ENCODE data around the gene FBXO21. TPM values are rescaled to one million over a fixed set of nuclear protein-coding genes. Genes with fewer than 3 reads are reported as not detected.

Gene FBXO21
- polyA plus RNA-seq, 1 donor (not counting 4 experiments of a cell fraction or from before 2014, with no cell fraction given): 21.9 TPM

DNA sequence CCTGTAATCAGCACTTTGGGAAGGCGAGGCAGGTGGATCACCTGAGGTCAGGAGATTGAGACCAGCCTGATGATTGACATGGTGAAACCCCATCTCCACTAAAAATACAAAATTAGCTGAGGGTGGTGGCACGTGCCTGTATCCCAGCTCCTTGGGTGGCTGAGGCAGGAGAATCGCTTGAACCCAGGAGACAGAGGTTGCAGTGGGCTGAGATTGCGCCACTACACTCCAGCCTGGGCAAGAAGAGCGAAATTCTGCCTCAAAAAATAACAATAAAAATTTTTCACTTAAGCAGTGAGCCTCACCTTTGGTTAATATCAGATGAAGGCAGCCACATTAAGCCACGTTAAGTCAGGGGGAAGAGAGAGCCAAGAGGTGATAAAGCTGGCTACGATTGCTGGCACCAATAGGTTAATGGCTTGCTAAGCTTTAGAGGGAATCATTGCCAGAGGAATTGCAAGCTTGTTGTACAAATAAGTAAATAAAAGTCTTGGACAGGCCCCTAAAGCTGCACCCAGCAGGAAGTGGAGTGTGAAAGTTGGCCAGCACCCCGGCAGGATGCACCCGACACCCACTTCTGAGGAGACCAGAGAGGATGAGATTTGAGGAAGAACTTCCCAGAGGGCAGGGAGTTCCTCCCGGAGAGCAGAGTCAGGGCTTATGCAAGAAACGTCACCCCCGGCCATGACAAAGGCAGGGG lies 49.7 kb downstream of the FBXO21 start:
- Histone ChIP-seq H3K9me3 (ENCODE audit: control insufficient read depth, low read depth, low read length) (no peaks in the 10 kb centered on the region), H3K4me2 (ENCODE audit: control insufficient read depth, extremely low read depth, insufficient read depth, low read depth, low read length) (no peak overlapping the region), H2AFZ (ENCODE audit: control insufficient read depth, low read length) (no peak overlapping the region), H4K20me1 (ENCODE audit: control insufficient read depth, extremely low read depth, insufficient read depth, low read length) (no peaks in the 10 kb centered on the region), H3K4me3 (ENCODE audit: control insufficient read depth in 2 of 3, extremely low read depth in 1 of 3, insufficient read depth in 2 of 3, low read depth in 1 of 3, low read length in 3 of 3) (no peak overlapping the region), H3K4me1 (ENCODE audit: control insufficient read depth, extremely low read depth, insufficient read depth, low read length) (no peaks in the 10 kb centered on the region), H3K79me2 (ENCODE audit: control insufficient read depth, insufficient read depth, low read length) (no peaks in the 10 kb centered on the region), H3K27me3 (ENCODE audit: control insufficient read depth, extremely low read depth, insufficient read depth, low read length) (no peaks in the 10 kb centered on the region), H3K36me3 (ENCODE audit: control insufficient read depth in 2 of 2, extremely low read depth in 1 of 2, insufficient read depth in 2 of 2, low read length in 2 of 2) (no peaks in the 10 kb centered on the region), H3K9me1 (ENCODE audit: control insufficient read depth, extremely low read depth, insufficient read depth, low read length) (no peaks in the 10 kb centered on the region), H3K27ac (ENCODE audit: control insufficient read depth, insufficient read depth, low read length) (no peak overlapping the region), H3K9ac (ENCODE audit: control insufficient read depth, extremely low read depth, insufficient read depth, low read length) (no peak overlapping the region)
- dilution Hi-C loops (cut with MboI; ENCODE audit: extremely low pct_ligation_motif_present, low sequenced_read_pairs): no loop called here
- no peak for FAIRE-seq
- no peak for TF ChIP-seq EZH2 (IDR thresholded peaks at IDR 0.05; ENCODE audit: low read length)
- TF ChIP-seq, protein P1, sequence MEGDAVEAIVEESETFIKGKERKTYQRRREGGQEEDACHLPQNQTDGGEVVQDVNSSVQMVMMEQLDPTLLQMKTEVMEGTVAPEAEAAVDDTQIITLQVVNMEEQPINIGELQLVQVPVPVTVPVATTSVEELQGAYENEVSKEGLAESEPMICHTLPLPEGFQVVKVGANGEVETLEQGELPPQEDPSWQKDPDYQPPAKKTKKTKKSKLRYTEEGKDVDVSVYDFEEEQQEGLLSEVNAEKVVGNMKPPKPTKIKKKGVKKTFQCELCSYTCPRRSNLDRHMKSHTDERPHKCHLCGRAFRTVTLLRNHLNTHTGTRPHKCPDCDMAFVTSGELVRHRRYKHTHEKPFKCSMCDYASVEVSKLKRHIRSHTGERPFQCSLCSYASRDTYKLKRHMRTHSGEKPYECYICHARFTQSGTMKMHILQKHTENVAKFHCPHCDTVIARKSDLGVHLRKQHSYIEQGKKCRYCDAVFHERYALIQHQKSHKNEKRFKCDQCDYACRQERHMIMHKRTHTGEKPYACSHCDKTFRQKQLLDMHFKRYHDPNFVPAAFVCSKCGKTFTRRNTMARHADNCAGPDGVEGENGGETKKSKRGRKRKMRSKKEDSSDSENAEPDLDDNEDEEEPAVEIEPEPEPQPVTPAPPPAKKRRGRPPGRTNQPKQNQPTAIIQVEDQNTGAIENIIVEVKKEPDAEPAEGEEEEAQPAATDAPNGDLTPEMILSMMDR (optimal IDR thresholded peaks at IDR 0.05 in 1 of 3, IDR thresholded peaks at IDR 0.05 in 1 of 3, conservative IDR thresholded peaks at IDR 0.05 in 1 of 3; ENCODE audit: extremely low read depth in 1 of 3, insufficient read depth in 2 of 3, low read length in 3 of 3): no peak
- no peak for DNase-seq (ENCODE audit: low read depth, low spot score)

DNA sequence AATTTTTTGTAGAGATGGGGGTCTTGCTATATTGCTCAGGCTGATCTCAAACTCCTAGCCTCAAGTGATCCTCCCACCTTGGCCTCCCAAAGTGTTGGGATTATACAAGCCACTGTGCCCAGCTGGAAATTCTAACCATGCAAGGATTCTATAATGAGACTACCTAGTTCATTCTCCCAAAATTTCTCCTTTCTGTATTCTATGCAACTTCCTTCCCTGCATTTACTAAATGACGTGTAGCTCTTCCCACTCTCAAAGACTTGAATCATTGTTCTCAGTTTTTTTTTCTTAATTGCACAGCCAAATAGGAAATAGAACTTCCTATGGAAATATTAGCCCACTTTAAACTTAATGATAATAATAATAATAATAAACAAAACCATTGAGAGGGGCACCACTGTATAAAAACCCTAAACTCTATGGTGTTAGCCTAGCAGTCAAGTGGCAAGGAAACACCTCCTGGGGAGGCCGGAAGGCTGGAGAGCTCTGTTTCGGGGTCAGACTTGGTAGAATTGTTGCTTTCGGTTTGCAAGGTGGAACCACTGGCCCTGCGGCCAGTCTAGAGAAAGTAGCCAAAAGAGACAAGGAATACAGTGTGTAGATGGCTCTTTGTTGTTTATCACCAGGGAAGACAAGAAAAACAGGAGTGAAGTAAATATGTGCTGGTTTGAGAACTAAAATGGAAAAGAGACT lies 51.1 kb downstream of the FBXO21 start:
- Histone ChIP-seq H3K36me3 (ENCODE audit: control insufficient read depth in 2 of 2, extremely low read depth in 1 of 2, insufficient read depth in 2 of 2, low read length in 2 of 2) (no peaks in the 10 kb centered on the region), H3K4me2 (ENCODE audit: control insufficient read depth, extremely low read depth, insufficient read depth, low read depth, low read length) (no peak overlapping the region), H3K9ac (ENCODE audit: control insufficient read depth, extremely low read depth, insufficient read depth, low read length) (no peak overlapping the region), H3K27me3 (ENCODE audit: control insufficient read depth, extremely low read depth, insufficient read depth, low read length) (no peaks in the 10 kb centered on the region), H3K4me3 (ENCODE audit: control insufficient read depth in 2 of 3, extremely low read depth in 1 of 3, insufficient read depth in 2 of 3, low read depth in 1 of 3, low read length in 3 of 3) (no peak overlapping the region), H3K79me2 (ENCODE audit: control insufficient read depth, insufficient read depth, low read length) (no peaks in the 10 kb centered on the region), H2AFZ (ENCODE audit: control insufficient read depth, low read length) (no peak overlapping the region), H3K27ac (ENCODE audit: control insufficient read depth, insufficient read depth, low read length) (no peak overlapping the region), H3K4me1 (ENCODE audit: control insufficient read depth, extremely low read depth, insufficient read depth, low read length) (no peaks in the 10 kb centered on the region), H4K20me1 (ENCODE audit: control insufficient read depth, extremely low read depth, insufficient read depth, low read length) (no peaks in the 10 kb centered on the region), H3K9me3 (ENCODE audit: control insufficient read depth, low read depth, low read length) (no peaks in the 10 kb centered on the region), H3K9me1 (ENCODE audit: control insufficient read depth, extremely low read depth, insufficient read depth, low read length) (no peaks in the 10 kb centered on the region)
- dilution Hi-C loops (cut with MboI; ENCODE audit: extremely low pct_ligation_motif_present, low sequenced_read_pairs): no loop called here
- TF ChIP-seq, protein P1 (optimal IDR thresholded peaks at IDR 0.05 in 1 of 3, IDR thresholded peaks at IDR 0.05 in 1 of 3, conservative IDR thresholded peaks at IDR 0.05 in 1 of 3; ENCODE audit: extremely low read depth in 1 of 3, insufficient read depth in 2 of 3, low read length in 3 of 3): no peak
- TF ChIP-seq EZH2 (IDR thresholded peaks at IDR 0.05; ENCODE audit: low read length): no peak
- FAIRE-seq (no peak), DNase-seq (ENCODE audit: low read depth, low spot score) (no peak)
